Measurements from ENCODE around the gene PRMT1.

PRMT1 gene

DNA sequence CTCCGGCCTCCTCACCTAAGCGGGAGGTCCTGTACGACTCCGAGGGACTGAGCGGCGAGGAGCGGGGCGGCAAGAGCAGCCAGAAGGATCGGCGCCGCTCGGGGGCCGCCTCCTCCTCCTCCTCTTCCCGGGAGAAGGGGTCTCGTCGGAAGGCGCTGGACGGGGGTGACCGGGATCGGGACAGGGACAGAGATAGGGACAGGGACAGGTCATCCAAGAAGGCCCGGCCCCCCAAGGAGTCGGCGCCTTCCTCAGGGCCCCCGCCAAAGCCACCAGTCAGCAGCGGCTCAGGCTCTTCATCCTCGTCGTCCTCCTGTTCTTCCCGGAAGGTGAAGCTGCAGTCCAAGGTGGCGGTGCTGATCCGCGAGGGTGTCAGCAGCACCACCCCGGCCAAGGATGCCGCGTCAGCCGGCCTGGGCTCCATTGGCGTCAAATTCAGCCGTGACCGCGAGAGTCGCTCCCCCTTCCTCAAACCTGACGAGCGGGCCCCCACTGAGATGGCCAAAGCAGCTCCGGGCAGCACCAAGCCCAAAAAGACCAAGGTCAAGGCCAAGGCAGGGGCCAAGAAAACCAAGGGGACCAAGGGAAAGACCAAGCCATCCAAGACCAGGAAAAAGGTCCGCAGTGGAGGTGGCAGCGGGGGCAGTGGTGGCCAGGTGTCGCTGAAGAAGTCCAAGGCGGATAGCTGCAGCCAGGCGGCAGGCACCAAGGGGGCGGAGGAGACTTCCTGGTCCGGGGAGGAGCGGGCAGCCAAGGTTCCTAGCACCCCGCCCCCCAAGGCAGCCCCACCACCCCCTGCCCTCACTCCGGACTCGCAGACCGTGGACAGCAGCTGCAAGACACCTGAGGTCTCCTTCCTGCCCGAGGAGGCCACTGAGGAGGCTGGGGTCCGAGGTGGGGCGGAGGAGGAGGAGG lies 24.3 kb upstream of the PRMT1 start:
- no peak overlapping the region for H3K27ac ChIP-seq
- TF ChIP-seq, protein P1, sequence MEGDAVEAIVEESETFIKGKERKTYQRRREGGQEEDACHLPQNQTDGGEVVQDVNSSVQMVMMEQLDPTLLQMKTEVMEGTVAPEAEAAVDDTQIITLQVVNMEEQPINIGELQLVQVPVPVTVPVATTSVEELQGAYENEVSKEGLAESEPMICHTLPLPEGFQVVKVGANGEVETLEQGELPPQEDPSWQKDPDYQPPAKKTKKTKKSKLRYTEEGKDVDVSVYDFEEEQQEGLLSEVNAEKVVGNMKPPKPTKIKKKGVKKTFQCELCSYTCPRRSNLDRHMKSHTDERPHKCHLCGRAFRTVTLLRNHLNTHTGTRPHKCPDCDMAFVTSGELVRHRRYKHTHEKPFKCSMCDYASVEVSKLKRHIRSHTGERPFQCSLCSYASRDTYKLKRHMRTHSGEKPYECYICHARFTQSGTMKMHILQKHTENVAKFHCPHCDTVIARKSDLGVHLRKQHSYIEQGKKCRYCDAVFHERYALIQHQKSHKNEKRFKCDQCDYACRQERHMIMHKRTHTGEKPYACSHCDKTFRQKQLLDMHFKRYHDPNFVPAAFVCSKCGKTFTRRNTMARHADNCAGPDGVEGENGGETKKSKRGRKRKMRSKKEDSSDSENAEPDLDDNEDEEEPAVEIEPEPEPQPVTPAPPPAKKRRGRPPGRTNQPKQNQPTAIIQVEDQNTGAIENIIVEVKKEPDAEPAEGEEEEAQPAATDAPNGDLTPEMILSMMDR (conservative IDR thresholded peaks at IDR 0.05) = no peak
- TF ChIP-seq ZFX (IDR thresholded peaks at IDR 0.05) = no peak

DNA sequence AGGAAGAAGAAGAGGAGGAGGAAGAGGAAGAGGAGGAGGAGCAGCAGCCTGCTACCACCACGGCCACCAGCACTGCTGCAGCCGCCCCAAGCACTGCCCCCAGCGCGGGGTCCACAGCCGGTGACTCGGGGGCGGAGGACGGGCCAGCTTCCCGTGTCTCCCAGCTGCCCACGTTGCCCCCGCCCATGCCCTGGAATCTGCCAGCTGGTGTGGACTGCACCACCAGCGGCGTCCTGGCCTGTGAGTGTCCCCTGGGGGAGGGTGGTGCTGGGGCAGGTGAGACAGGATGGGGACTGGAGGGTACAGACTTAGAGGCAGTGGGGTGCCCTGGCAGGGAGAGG lies 23.6 kb upstream of the PRMT1 start:
- no peak for TF ChIP-seq ZFX (IDR thresholded peaks at IDR 0.05)
- TF ChIP-seq, protein P1 (conservative IDR thresholded peaks at IDR 0.05) = no peak
- H3K27ac ChIP-seq = no peak overlapping the region

DNA sequence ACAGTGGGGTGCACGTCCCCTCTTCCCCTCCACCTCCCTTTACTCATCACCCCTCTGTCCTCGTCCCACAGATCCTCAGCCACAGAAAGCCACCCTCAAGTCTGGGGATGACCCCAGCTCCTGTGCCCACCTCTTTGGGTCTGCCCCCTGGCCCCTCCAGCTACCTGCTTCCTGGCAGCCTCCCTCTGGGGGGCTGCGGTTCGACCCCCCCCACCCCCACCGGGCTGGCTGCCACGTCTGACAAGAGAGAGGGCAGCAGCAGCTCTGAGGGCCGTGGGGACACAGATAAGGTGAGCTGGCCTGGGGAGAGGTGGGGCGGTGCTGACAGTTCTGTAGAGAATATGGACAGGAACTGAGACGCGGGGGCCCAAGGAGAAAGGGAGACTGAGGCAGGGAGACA lies 22.5 kb upstream of the PRMT1 start:
- TF ChIP-seq, protein P1 (conservative IDR thresholded peaks at IDR 0.05) = no peak
- no peak for TF ChIP-seq ZFX (IDR thresholded peaks at IDR 0.05)
- no peak overlapping the region for H3K27ac ChIP-seq

DNA sequence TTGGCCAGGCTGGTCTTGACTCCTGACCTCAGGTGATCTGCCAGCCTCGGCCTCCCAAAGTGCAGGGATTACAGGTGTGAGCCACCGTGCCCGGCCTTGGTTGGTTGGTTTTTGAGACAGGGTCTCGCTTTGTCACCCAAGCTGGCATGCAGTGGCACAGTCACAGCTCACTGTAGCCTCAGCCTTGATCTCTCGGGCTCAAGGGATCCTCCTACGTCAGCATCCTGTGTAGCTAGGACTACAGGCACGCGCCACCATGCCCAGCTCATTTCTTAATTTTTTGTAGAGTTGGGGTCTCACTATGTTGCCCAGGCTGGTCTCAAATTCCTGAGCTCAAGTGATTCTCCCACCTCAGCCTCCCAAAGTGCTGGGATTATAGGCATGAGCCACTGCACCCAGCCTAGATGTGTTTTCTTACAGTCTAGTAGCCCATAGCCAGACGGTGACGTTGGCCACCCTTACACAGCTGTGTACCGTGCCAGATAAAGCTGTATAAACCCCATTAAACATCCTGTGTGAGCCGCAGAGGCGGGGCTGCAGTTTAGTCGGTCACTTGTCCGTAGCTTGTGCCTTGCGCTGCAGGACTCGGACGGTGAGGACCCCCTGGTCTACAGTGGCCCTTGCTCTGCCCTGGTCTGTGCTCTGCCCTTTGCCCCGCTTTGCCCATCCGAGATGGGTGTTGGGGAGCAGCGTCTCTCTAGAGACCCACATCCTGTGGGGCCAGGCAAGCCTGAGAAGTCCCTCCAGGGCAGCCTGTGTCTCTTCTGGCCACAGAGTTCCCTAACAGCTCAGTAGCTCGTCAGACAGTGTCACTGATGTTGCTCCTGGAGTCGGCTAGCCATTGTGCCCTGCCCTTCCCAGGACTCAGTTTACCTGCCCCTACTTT lies 21.3 kb upstream of the PRMT1 start:
- TF ChIP-seq, protein P1 (conservative IDR thresholded peaks at IDR 0.05) = no peak
- no peak for TF ChIP-seq ZFX (IDR thresholded peaks at IDR 0.05)
- H3K27ac ChIP-seq = no peak overlapping the region

DNA sequence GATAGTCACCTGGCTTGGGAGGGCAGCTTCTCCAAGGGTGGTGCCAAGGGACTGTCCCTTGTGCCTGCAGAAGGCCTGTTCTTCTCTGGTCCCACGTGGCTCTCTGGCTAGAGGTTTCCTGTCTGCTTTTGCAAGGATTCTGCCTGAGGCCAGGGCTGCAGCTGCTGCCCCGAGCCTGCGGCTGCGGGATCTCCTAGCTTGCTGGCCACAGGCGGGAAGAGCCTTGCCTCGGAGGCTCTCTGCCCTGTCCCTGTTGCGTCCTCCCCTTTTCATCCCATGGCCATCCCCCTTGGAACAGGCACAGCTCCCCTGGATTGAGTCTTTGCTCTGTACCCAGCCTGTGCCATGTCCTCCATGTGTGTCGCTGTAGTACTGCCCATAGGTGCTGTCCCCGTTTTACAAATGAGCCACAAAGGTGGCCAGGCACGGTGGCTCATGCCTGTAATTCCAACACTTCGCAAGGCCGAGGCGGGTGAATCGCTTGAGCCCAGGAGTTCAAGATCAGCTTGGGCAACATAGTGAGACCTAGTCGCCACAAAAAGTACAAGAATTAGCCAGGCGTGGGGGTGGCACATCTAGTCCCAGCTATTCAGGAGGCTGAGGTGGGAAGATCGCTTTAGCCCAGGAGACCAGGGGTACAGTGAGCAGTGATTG lies 20.5 kb upstream of the PRMT1 start:
- no peak overlapping the region for H3K27ac ChIP-seq
- TF ChIP-seq ZFX (IDR thresholded peaks at IDR 0.05) = no peak
- TF ChIP-seq, protein P1 (conservative IDR thresholded peaks at IDR 0.05) = no peak

DNA sequence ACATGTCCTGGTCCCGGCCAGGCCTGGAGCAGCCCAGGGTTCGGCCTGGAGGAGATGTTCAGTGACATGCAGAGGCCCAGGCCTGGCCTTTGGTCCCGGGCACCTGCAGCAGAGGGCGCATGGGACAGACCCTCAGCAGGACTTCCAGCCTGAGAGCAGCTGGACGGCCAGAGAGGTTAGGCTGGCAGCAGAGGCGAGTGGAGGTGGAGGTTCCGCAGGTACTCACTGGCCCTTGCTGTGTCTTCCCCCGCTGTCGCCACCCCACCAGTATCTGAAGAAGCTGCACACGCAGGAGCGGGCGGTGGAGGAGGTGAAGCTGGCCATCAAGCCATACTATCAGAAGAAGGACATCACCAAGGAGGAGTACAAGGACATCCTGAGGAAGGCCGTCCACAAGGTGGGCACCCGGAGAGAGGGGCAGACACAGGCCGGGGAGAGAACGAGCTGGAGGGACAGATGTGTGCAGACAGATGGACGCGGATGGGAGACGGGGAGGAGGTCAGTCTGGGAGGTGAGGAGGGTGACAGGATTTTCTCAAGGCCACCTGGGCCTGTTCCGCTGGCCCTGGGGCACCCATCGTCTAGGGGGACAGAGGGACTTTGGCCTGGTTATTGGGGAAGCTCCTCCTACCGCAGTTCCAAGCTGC lies 19.5 kb upstream of the PRMT1 start:
- TF ChIP-seq ZFX (IDR thresholded peaks at IDR 0.05) = no peak
- TF ChIP-seq, protein P1 (conservative IDR thresholded peaks at IDR 0.05) = no peak
- no peak overlapping the region for H3K27ac ChIP-seq
